HG03378 (cell line): ENCODE data around the gene CDCP1.
"Not testable (repeated sequence)": the region's sequence is repeated elsewhere in the genome, so short reads cannot be mapped to it uniquely, and the experiment has no call there.

Experiments used
- ATAC-seq: cut with Tn5 transposase; IDR thresholded peaks from one replicate; pipeline ENCODE4 v1.9.1; 2021; ENCODE audit warnings: mild to moderate bottlenecking, moderate library complexity; ENCODE audit not compliant: unreplicated experiment

Gene CDCP1

GRCh38 chr3:45060165-45060892 lies 85.8 kb downstream of the CDCP1 start:
- ATAC-seq: no peak

GRCh38 chr3:45059132-45059531 lies 87.0 kb downstream of the CDCP1 start:
- no peak for ATAC-seq

DNA sequence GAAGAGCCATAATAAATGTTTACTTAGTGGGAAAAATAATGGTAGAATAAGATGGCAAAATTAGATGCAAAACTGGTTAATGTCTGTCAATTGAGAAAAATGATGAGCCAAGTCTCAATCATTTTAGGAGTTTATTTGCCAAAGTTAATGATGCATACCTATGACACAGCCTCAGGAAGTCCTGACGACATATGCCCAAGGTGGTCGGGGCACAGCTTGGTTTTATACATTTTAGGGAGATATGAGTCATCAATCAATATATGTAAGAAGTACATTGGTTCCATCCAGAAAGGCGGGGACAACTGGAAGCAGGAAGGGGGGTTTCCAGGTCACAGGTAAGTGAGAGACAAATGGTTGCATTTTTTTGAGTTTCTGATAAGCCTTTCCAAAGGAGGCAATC lies 88.6 kb downstream of the CDCP1 start:
- no peak for ATAC-seq

DNA sequence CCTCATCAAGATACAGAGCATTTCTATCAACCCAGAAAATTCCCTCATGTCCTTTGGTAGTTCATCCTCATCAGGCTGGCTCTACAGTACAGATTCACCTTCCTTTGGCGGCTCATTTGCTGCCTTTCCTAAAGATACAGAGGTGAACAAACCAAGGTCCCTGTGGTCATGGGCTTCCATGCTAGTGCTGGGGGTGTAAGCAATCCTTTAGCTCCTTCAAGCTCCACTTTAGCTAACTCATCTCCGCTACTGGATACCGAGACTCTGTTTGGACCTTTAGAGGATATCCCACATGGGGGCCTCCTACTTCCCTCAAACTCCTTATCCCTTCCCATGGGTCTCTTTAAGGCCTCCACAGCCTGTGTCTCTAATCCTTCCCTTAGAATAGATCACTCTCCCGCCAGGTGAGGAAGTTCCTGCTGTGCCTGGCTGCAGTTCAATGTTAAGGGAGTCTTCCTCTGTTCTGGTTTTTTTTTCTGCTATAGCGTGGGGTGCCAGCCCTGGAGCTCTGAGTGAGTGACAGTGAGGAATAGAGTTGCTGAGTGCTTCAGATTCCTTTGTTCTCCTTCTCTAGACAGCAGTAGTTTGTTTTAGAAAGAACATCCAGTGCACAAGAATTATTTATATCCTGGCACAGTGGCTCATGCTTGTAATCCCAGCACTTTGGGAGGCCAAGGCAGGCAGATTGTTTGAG lies 89.4 kb downstream of the CDCP1 start:
- no peak for ATAC-seq

GRCh38 chr3:45055411-45056143 lies 90.6 kb downstream of the CDCP1 start:
- ATAC-seq: no peak

GRCh38 chr3:45055032-45055410 lies 91.2 kb downstream of the CDCP1 start:
- no peak for ATAC-seq

- no peak for ATAC-seq
Observed at GRCh38 chr3:45054196-45054857, 91.9 kb downstream of the CDCP1 start.

- not testable (repeated sequence) for ATAC-seq
Observed at GRCh38 chr3:45053805-45054195, 92.4 kb downstream of the CDCP1 start.

GRCh38 chr3:45051685-45052084 lies 94.5 kb downstream of the CDCP1 start:
- no peak for ATAC-seq

DNA sequence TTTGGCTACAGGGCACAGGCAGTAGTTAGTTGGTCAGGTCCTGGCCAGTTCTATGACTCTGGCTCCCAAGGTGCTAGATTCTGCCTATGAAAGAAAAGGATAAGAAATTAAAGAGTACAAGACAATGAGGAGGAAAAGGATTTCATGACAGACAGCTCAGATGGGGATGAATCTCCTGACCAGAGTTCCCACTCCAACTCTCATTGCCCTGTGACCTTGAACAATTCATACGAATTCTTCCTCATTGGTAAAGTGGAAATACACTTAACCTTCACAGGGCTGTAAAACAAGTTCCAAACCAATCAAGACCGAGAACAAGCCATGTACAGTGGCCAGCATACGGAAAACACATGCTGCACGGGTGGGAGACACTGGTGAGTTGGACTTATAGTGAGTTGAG lies 96.4 kb downstream of the CDCP1 start:
- ATAC-seq: no peak

GRCh38 chr3:45048244-45048643 lies 97.9 kb downstream of the CDCP1 start:
- no peak for ATAC-seq

DNA sequence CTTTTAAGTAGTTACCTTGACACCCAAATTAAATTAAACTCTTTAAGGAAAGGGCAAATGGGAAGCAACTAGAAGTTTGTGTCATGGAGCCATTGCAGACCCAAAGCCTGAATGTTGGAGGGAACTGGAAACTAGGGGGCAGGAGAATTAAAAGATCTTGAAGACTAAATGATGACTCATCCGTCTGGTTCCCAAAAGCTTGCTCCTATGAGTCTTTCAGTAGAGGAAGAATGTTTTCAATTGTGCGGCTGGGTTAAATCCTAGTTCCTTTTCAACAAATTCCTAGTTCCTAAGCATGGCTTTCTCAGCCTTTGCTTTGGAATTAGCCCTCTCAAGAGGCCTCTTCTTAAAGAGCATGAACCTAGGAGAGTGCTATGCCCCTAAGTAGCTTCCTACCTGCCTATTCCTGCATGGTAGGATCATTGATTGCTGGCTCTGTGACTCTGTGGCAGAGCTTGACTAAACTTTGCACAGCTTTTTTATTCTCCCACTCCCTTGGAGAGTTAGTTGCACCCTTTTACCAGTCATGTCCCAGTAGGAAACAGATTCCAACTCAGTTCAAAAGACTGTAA lies 102.4 kb downstream of the CDCP1 start:
- ATAC-seq: no peak

DNA sequence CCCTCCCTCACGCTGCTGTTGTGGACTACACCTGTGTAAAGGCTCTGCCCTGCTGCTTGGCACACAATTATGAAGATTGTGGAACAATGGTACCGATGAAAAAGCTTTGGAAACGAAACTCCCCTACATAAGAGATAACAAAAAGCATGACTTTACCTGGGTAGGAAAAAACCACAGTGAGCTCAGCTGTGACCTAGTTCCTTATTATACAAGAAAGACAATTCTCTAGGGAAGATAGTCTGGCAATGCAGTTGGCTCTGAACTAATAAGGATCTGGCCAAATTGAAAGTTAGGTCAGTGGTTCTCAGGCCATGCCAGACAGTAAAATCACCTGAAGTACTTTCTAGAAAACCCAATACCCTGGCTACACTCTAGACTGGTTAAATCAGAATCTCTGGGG lies 104.0 kb downstream of the CDCP1 start:
- no peak for ATAC-seq

DNA sequence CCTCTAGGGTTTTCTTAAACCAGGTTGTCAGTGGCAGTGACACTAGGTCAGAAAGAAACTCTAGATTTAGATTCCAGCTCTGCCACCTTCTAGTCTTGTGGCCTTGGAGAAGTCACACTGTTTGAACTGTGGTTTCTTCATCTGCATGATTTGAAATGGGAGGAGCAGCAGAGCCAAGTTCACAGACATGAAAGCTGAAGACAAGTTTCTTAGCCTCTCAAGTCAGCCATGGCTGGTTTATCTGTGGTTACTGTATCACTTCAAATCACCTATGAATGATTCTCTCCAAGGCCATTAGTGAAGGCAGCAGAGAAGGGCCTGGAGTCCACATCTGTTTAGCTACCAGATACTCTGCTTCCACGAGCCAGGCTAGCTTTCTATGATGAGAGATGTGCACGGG lies 104.5 kb downstream of the CDCP1 start:
- no peak for ATAC-seq

DNA sequence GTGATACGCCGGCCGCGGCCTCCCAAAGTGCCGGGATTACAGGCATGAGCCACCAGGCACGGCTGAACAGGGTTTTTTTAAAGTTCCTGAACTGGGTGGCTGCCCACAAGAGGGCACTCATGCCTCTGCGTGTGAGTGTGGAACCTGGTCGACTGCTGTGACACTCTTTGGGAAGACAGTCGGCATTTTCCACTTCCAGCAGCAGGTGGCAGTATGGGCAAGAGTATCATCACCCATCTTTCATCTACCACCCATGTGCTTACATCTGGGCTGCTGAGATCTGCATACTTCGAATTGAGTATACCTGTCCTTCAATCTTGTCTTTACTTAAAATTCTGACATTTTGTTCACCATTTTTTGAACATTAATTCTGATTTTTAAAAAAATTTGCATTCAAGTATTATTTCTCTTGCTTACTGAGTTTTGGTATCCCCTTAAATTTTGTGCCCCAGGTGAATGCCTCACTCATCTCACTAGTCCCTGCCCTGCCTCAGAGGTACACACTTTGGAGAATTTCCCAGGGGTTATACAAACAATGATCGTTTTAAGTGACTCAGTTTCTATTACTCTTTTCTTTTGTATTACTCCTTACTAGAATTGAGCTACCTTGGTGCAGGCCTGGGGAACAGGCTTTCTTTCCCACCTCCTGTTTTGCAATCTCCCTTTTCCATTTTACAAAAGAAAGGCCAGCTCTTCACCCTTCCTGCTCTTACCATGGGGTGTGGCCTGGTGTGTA lies 108.3 kb downstream of the CDCP1 start:
- ATAC-seq: peak; percentile 67

GRCh38 chr3:45035441-45036301 lies 110.5 kb downstream of the CDCP1 start:
- no peak for ATAC-seq

GRCh38 chr3:45034612-45035252 lies 111.4 kb downstream of the CDCP1 start:
- ATAC-seq: no peak

DNA sequence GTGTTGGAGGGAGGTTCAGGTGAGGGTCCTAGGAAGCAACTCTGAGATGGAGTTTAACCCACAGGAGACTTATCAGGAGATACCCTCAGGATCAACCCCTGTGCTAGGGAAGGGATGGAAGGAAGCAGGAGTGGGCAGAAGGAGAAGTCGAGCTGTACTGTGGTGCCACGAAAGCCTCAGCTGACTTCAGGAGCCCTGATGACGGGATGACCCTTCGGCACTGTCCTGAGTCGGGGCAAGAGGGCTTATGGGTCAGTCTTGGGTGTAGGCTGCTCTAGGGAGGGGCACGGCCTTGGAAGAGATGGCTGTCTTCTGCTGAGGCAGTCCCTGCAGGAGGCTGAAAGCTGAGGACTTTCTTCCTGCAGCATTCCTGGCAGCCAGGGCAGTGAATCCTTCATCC lies 112.4 kb downstream of the CDCP1 start:
- ATAC-seq: no peak
